GM23338 (cell line): ENCODE results near the gene EYS. TPM values are rescaled to one million over a fixed set of nuclear protein-coding genes. Genes with fewer than 3 reads are reported as not detected.

Experiments
- ATAC-seq: fragments of 200-7000 bp; cut with Tn5 transposase; 3 replicates; pipeline ENCODE4 v1.9.1; 2020
- DNase-seq: peaks from one replicate; pipeline ENCODE4 v3.0.0-alpha.2; 2015; ENCODE audit warnings: low spot score
- H2AFZ ChIP-seq: fragments of 200-600 bp; sonication (generic); 2 replicates; pipeline ENCODE4 v1.8.0; 2016; ENCODE audit warnings: antibody characterized with exemption, mild to moderate bottlenecking, moderate library complexity
- H3F3A ChIP-seq: fragments of 200-600 bp; sonication (generic); replicated peaks from 2 replicates; pipeline ENCODE4 v1.8.0; 2017; ENCODE audit warnings: antibody characterized with exemption, mixed run types, low read depth
- H3K27ac ChIP-seq: fragments of 200-600 bp; sonication (generic); 2 replicates; pipeline ENCODE4 v1.6.1; 2016; ENCODE audit warnings: low read depth
- H3K27me3 ChIP-seq: fragments of 200-600 bp; sonication (generic); 2 replicates; pipeline ENCODE4 v1.8.0; 2016; ENCODE audit warnings: mild to moderate bottlenecking, mixed run types, moderate library complexity; ENCODE audit not compliant: insufficient read depth
- H3K36me3 ChIP-seq: fragments of 200-600 bp; sonication (generic); 2 replicates; pipeline ENCODE4 v1.8.0; 2016; ENCODE audit warnings: mild to moderate bottlenecking; ENCODE audit not compliant: insufficient read depth
- H3K4me1 ChIP-seq: fragments of 200-600 bp; sonication (generic); 2 replicates; pipeline ENCODE4 v1.8.0; 2016; ENCODE audit warnings: mild to moderate bottlenecking, moderate library complexity; ENCODE audit not compliant: insufficient read depth
- H3K4me2 ChIP-seq: fragments of 200-600 bp; sonication (generic); 2 replicates; pipeline ENCODE4 v1.7.1; 2017; ENCODE audit warnings: mixed run types
- H3K4me3 ChIP-seq: fragments of 200-600 bp; sonication (generic); 2 replicates; pipeline ENCODE4 v1.6.1; 2016; ENCODE audit warnings: mixed run types
- H3K79me2 ChIP-seq: fragments of 200-600 bp; sonication (generic); replicated peaks from 2 replicates; pipeline ENCODE4 v1.8.0; 2017; ENCODE audit warnings: mild to moderate bottlenecking; ENCODE audit not compliant: insufficient read depth
- H3K9me2 ChIP-seq: fragments of 200-600 bp; sonication (generic); 2 replicates; pipeline ENCODE4 v1.8.0; 2017; ENCODE audit not compliant: insufficient read depth
- H4K20me1 ChIP-seq: fragments of 200-600 bp; sonication (generic); replicated peaks from 2 replicates; pipeline ENCODE4 v1.8.0; 2017; ENCODE audit warnings: mild to moderate bottlenecking; ENCODE audit not compliant: insufficient read depth
- H3K27ac Mint-ChIP-seq: 2 replicates; pipeline ENCODE4 v1.8.0; 2020; ENCODE audit warnings: inconsistent platforms, mild to moderate bottlenecking, moderate library complexity, mixed read lengths
- H3K27me3 Mint-ChIP-seq: 3 replicates; pipeline ENCODE4 v1.8.0; 2022; ENCODE audit warnings: low read depth, mild to moderate bottlenecking, moderate library complexity, mixed read lengths, inconsistent platforms; ENCODE audit not compliant: insufficient read depth, poor library complexity
- H3K36me3 Mint-ChIP-seq: 3 replicates; pipeline ENCODE4 v1.8.0; 2021; ENCODE audit warnings: low read depth, mild to moderate bottlenecking, inconsistent platforms, moderate library complexity, mixed read lengths
- H3K4me1 Mint-ChIP-seq: 3 replicates; pipeline ENCODE4 v1.8.0; 2020; ENCODE audit warnings: mild to moderate bottlenecking, inconsistent platforms, mixed read lengths
- H3K4me3 Mint-ChIP-seq: 3 replicates; pipeline ENCODE4 v1.8.0; 2021; ENCODE audit warnings: moderate library complexity, mild to moderate bottlenecking, inconsistent platforms, mixed read lengths
- H3K9me3 Mint-ChIP-seq: 3 replicates; pipeline ENCODE4 v1.8.0; 2020; ENCODE audit warnings: moderate library complexity, mild to moderate bottlenecking, inconsistent platforms, mixed read lengths
- EZH2phosphoT487 ChIP-seq: fragments of 200-600 bp; sonication (generic); IDR thresholded peaks from one replicate; pipeline ENCODE4 v1.8.1; 2018; ENCODE audit warnings: antibody characterized with exemption; ENCODE audit not compliant: unreplicated experiment
- NANOG ChIP-seq: IDR thresholded peaks from 2 replicates; pipeline ENCODE4 v1.6.1; 2016; ENCODE audit warnings: antibody characterized with exemption, borderline replicate concordance
- ZNF114 ChIP-seq: fragments of 250-450 bp; sonication (Bioruptor Pico); IDR thresholded peaks from 2 replicates; pipeline ENCODE4 v1.5.0; 2020; ENCODE audit warnings: mild to moderate bottlenecking, moderate library complexity
- ZNF331 ChIP-seq: fragments of 250-450 bp; sonication (Bioruptor Pico); IDR thresholded peaks from 2 replicates; pipeline ENCODE4 v1.5.0; 2020; ENCODE audit warnings: low read depth, mild to moderate bottlenecking, moderate library complexity
- polyA plus RNA-seq: library from polyadenylated mRNA; unstranded; fragments of >200 nt; fragmentation: Nextera tagmentation; extraction: Ambion mirVana; gene quantifications from 2 replicates; pipeline ENCODE4 v1.2.1, GENCODE V29; 2016
- total RNA-seq: library from RNA; depleted of rRNA; stranded (reverse); fragments of >200 nt; shearing (Covaris generic); gene quantifications from 2 replicates; pipeline ENCODE4 v1.2.3, GENCODE V29; 2014
- TF ChIP-seq, protein P1 (sequence below): IDR thresholded peaks from 2 replicates; pipeline ENCODE4 v1.6.1; 2016; ENCODE audit warnings: antibody characterized with exemption
- TF ChIP-seq, protein P2 (sequence below): fragments of 250-450 bp; sonication (Bioruptor Pico); IDR thresholded peaks from 2 replicates; pipeline ENCODE4 v1.5.0; 2020; ENCODE audit warnings: mild to moderate bottlenecking, moderate library complexity

The EYS gene
- total and polyA plus RNA-seq, 2 experiments from 2014 or later: 0.38 to 0.52 TPM

DNA sequence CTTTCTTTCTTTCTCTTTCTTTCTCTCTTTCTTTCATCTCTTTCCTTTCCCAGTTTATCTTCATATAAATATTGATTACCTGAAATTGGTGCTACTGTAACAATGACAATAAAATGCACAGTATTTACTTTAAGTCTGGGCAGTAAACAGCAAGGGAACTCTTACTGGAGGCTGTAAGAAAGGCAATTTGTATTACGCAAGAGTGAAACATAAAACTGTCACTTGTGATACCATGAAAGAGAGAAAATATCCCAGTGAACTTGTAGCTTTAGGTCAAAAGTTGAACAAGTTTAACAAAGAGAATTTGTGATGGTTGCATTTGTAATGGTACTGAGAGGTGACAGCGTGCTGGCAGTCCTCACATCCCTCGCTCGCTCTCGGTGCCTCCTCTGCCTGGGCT is 80.0 kb downstream of the EYS start:
- no peak overlapping the region for H3K27ac ChIP-seq
- H3K27me3 Mint-ChIP-seq: peaks cover 7% of the 10 kb centered on the region
- H3K4me1 Mint-ChIP-seq: peaks cover 2% of the 10 kb centered on the region; the same call in 2 of the 3 replicates
- no peaks in the 10 kb centered on the region for H4K20me1 ChIP-seq
- ATAC-seq: no peak
- H3K9me2 ChIP-seq: peaks cover 6% of the 10 kb centered on the region; the same call in 1 of the 2 replicates
- TF ChIP-seq, protein P1, sequence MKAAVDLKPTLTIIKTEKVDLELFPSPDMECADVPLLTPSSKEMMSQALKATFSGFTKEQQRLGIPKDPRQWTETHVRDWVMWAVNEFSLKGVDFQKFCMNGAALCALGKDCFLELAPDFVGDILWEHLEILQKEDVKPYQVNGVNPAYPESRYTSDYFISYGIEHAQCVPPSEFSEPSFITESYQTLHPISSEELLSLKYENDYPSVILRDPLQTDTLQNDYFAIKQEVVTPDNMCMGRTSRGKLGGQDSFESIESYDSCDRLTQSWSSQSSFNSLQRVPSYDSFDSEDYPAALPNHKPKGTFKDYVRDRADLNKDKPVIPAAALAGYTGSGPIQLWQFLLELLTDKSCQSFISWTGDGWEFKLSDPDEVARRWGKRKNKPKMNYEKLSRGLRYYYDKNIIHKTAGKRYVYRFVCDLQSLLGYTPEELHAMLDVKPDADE: no peak
- TF ChIP-seq, protein P2, sequence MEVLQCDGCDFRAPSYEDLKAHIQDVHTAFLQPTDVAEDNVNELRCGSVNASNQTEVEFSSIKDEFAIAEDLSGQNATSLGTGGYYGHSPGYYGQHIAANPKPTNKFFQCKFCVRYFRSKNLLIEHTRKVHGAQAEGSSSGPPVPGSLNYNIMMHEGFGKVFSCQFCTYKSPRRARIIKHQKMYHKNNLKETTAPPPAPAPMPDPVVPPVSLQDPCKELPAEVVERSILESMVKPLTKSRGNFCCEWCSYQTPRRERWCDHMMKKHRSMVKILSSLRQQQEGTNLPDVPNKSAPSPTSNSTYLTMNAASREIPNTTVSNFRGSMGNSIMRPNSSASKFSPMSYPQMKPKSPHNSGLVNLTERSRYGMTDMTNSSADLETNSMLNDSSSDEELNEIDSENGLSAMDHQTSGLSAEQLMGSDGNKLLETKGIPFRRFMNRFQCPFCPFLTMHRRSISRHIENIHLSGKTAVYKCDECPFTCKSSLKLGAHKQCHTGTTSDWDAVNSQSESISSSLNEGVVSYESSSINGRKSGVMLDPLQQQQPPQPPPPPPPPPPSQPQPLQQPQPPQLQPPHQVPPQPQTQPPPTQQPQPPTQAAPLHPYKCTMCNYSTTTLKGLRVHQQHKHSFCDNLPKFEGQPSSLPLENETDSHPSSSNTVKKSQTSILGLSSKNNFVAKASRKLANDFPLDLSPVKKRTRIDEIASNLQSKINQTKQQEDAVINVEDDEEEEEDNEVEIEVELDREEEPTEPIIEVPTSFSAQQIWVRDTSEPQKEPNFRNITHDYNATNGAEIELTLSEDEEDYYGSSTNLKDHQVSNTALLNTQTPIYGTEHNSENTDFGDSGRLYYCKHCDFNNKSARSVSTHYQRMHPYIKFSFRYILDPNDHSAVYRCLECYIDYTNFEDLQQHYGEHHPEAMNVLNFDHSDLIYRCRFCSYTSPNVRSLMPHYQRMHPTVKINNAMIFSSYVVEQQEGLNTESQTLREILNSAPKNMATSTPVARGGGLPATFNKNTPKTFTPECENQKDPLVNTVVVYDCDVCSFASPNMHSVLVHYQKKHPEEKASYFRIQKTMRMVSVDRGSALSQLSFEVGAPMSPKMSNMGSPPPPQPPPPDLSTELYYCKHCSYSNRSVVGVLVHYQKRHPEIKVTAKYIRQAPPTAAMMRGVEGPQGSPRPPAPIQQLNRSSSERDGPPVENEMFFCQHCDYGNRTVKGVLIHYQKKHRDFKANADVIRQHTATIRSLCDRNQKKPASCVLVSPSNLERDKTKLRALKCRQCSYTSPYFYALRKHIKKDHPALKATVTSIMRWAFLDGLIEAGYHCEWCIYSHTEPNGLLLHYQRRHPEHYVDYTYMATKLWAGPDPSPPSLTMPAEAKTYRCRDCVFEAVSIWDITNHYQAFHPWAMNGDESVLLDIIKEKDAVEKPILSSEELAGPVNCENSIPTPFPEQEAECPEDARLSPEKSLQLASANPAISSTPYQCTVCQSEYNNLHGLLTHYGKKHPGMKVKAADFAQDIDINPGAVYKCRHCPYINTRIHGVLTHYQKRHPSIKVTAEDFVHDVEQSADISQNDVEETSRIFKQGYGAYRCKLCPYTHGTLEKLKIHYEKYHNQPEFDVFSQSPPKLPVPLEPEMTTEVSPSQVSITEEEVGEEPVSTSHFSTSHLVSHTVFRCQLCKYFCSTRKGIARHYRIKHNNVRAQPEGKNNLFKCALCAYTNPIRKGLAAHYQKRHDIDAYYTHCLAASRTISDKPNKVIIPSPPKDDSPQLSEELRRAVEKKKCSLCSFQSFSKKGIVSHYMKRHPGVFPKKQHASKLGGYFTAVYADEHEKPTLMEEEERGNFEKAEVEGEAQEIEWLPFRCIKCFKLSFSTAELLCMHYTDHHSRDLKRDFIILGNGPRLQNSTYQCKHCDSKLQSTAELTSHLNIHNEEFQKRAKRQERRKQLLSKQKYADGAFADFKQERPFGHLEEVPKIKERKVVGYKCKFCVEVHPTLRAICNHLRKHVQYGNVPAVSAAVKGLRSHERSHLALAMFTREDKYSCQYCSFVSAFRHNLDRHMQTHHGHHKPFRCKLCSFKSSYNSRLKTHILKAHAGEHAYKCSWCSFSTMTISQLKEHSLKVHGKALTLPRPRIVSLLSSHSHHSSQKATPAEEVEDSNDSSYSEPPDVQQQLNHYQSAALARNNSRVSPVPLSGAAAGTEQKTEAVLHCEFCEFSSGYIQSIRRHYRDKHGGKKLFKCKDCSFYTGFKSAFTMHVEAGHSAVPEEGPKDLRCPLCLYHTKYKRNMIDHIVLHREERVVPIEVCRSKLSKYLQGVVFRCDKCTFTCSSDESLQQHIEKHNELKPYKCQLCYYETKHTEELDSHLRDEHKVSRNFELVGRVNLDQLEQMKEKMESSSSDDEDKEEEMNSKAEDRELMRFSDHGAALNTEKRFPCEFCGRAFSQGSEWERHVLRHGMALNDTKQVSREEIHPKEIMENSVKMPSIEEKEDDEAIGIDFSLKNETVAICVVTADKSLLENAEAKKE (CRISPR knock-in tag): no peak
- no peak for TF ChIP-seq EZH2phosphoT487
- TF ChIP-seq NANOG: no peak
- TF ChIP-seq ZNF331 (CRISPR knock-in tag): no peak
- no peak for TF ChIP-seq ZNF114 (CRISPR knock-in tag)
- H2AFZ ChIP-seq: no peak overlapping the region
- no peak overlapping the region for H3K27ac Mint-ChIP-seq
- no peaks in the 10 kb centered on the region for H3F3A ChIP-seq
- H3K36me3 Mint-ChIP-seq: peaks cover 9% of the 10 kb centered on the region; the same call in 2 of the 3 replicates
- no peaks in the 10 kb centered on the region for H3K27me3 ChIP-seq
- no peaks in the 10 kb centered on the region for H3K4me1 ChIP-seq
- DNase-seq: no peak
- no peak overlapping the region for H3K4me2 ChIP-seq
- no peak overlapping the region for H3K4me3 Mint-ChIP-seq
- H3K9me3 Mint-ChIP-seq: peaks cover 33% of the 10 kb centered on the region
- no peak overlapping the region for H3K4me3 ChIP-seq
- no peaks in the 10 kb centered on the region for H3K79me2 ChIP-seq
- no peaks in the 10 kb centered on the region for H3K36me3 ChIP-seq
